ENCODE measurements around the gene THSD4. TPM values are rescaled to one million over a fixed set of nuclear protein-coding genes. Genes with fewer than 3 reads are reported as not detected.

THSD4 gene
- total and polyA plus RNA-seq, 2 donors (not counting 1 experiment from before 2014, with no cell fraction given) = 43.1 to 95.5 TPM

GRCh38 chr15:71332431-71333004, 217.2 kb downstream of the THSD4 start:
- Histone ChIP-seq H4K20me1 (ENCODE audit: control insufficient read depth, extremely low read depth, insufficient read depth, low read length) (no peaks in the 10 kb centered on the region), H2AFZ (ENCODE audit: low read length) (no peak overlapping the region), H3K36me3 (ENCODE audit: control insufficient read depth, insufficient read depth, low read length) (no peaks in the 10 kb centered on the region), H3K4me3 (replicated peaks in 1 of 4; ENCODE audit: control extremely low read depth in 1 of 4, insufficient read depth in 1 of 4, low read depth in 3 of 4, low read length in 4 of 4) (no peak overlapping the region), H3K9ac (ENCODE audit: insufficient read depth, low read length) (no peak overlapping the region), H3K4me1 (ENCODE audit: control insufficient read depth, extremely low read depth, insufficient read depth, low read length) (peaks cover 39% of the 10 kb centered on the region), H3K9me3 (ENCODE audit: control insufficient read depth, insufficient read depth, low read depth, low read length) (no peaks in the 10 kb centered on the region), H3K4me2 (ENCODE audit: extremely low read depth, insufficient read depth, low read length) (no peak overlapping the region), H3K27ac (ENCODE audit: insufficient read depth, low read length) (peak overlapping the region; percentile 76), H3K27me3 (ENCODE audit: control insufficient read depth, insufficient read depth, low read length) (no peaks in the 10 kb centered on the region), H3K79me2 (ENCODE audit: control insufficient read depth, insufficient read depth, low read length) (no peaks in the 10 kb centered on the region)
- TF ChIP-seq EZH2 (IDR thresholded peaks at IDR 0.05; ENCODE audit: low read length, missing control alignments) (no peak), CTCF (conservative IDR thresholded peaks at IDR 0.05 in 1 of 2, IDR thresholded peaks at IDR 0.05 in 1 of 2; ENCODE audit: low read depth in 1 of 2, low read length in 2 of 2) (no peak)
- peak; percentile 61 to 80 for DNase-seq (ENCODE audit: low read depth in 2 of 2)

- H4K20me1 ChIP-seq (ENCODE audit: control insufficient read depth, extremely low read depth, insufficient read depth, low read length) = no peaks in the 10 kb centered on the region
Measured at GRCh38 chr15:71333136-71333700, 217.9 kb downstream of the THSD4 start.

GRCh38 chr15:71333839-71334238, 218.6 kb downstream of the THSD4 start:
- H3K9me3 ChIP-seq (ENCODE audit: control insufficient read depth, insufficient read depth, low read depth, low read length) = no peaks in the 10 kb centered on the region
- peak overlapping the region; percentile 76 for H3K27ac ChIP-seq (ENCODE audit: insufficient read depth, low read length)
- DNase-seq (ENCODE audit: low read depth in 2 of 2) = peak; percentile 75 to 78
- TF ChIP-seq CTCF (conservative IDR thresholded peaks at IDR 0.05 in 1 of 2, IDR thresholded peaks at IDR 0.05 in 1 of 2; ENCODE audit: low read depth in 1 of 2, low read length in 2 of 2) (no peak), EZH2 (IDR thresholded peaks at IDR 0.05; ENCODE audit: low read length, missing control alignments) (no peak)
- H3K9ac ChIP-seq (ENCODE audit: insufficient read depth, low read length) = no peak overlapping the region
- peak overlapping the region; percentile 17 for H3K4me2 ChIP-seq (ENCODE audit: extremely low read depth, insufficient read depth, low read length)
- H4K20me1 ChIP-seq (ENCODE audit: control insufficient read depth, extremely low read depth, insufficient read depth, low read length) = no peaks in the 10 kb centered on the region
- H3K4me1 ChIP-seq (ENCODE audit: control insufficient read depth, extremely low read depth, insufficient read depth, low read length) = peaks cover 35% of the 10 kb centered on the region
- no peak overlapping the region for H3K4me3 ChIP-seq (replicated peaks in 1 of 4; ENCODE audit: control extremely low read depth in 1 of 4, insufficient read depth in 1 of 4, low read depth in 3 of 4, low read length in 4 of 4)
- H3K79me2 ChIP-seq (ENCODE audit: control insufficient read depth, insufficient read depth, low read length) = no peaks in the 10 kb centered on the region
- H2AFZ ChIP-seq (ENCODE audit: low read length) = no peak overlapping the region
- no peaks in the 10 kb centered on the region for H3K27me3 ChIP-seq (ENCODE audit: control insufficient read depth, insufficient read depth, low read length)
- no peaks in the 10 kb centered on the region for H3K36me3 ChIP-seq (ENCODE audit: control insufficient read depth, insufficient read depth, low read length)

More at GRCh38 chr15:71333136-71333700, 217.9 kb downstream of the THSD4 start:
- Histone ChIP-seq H3K79me2 (ENCODE audit: control insufficient read depth, insufficient read depth, low read length) (no peaks in the 10 kb centered on the region), H3K9me3 (ENCODE audit: control insufficient read depth, insufficient read depth, low read depth, low read length) (no peaks in the 10 kb centered on the region), H3K27ac (ENCODE audit: insufficient read depth, low read length) (peak overlapping the region; percentile 76), H3K4me2 (ENCODE audit: extremely low read depth, insufficient read depth, low read length) (peak overlapping the region; percentile 54), H3K36me3 (ENCODE audit: control insufficient read depth, insufficient read depth, low read length) (no peaks in the 10 kb centered on the region), H2AFZ (ENCODE audit: low read length) (no peak overlapping the region), H3K4me3 (replicated peaks in 1 of 4; ENCODE audit: control extremely low read depth in 1 of 4, insufficient read depth in 1 of 4, low read depth in 3 of 4, low read length in 4 of 4) (no peak overlapping the region), H3K9ac (ENCODE audit: insufficient read depth, low read length) (no peak overlapping the region), H3K27me3 (ENCODE audit: control insufficient read depth, insufficient read depth, low read length) (no peaks in the 10 kb centered on the region), H3K4me1 (ENCODE audit: control insufficient read depth, extremely low read depth, insufficient read depth, low read length) (peaks cover 38% of the 10 kb centered on the region)
- DNase-seq (ENCODE audit: low read depth in 2 of 2) = no peak
- TF ChIP-seq CTCF (conservative IDR thresholded peaks at IDR 0.05 in 1 of 2, IDR thresholded peaks at IDR 0.05 in 1 of 2; ENCODE audit: low read depth in 1 of 2, low read length in 2 of 2) = no peak
- TF ChIP-seq EZH2 (IDR thresholded peaks at IDR 0.05; ENCODE audit: low read length, missing control alignments) = no peak

Measured in fibroblast of lung (primary cell).